Heart right ventricle (tissue), 16 donors: ENCODE measurements around the gene TWSG1. TPM values are rescaled to one million over a fixed set of nuclear protein-coding genes. Genes with fewer than 3 reads are reported as not detected.
"Not testable (repeated sequence)": the region's sequence is repeated elsewhere in the genome, so short reads cannot be mapped to it uniquely, and the experiment has no call there.

Experiments used
- ATAC-seq, 8 donors: fragments of 200-7000 bp; cut with Tn5 transposase; one replicate each; pipeline ENCODE4 v1.9.1; 2020; ENCODE audit warnings: mild to moderate bottlenecking in 8 of 8, moderate library complexity in 8 of 8, moderate number of reproducible peaks in 1 of 8
- DNase-seq, 2 donors: peaks; one replicate each; pipeline ENCODE4 v3.0.0-alpha.2; 2020
- H3K27ac ChIP-seq, 10 donors: fragments of 200-600 bp; sonication (generic) in 2 of 10; one replicate each; pipeline versions ENCODE4 v1.5.0 to v1.8.0; 2020 to 2022; ENCODE audit warnings: mild to moderate bottlenecking in 3 of 10
- H3K27me3 ChIP-seq, 7 donors: fragments of 200-600 bp; one replicate each; pipeline ENCODE4 v1.8.0; 2021 to 2022; ENCODE audit warnings: mild to moderate bottlenecking in 2 of 7
- H3K36me3 ChIP-seq, 9 donors: fragments of 200-600 bp; sonication (generic) in 1 of 9; one replicate each; pipeline versions ENCODE4 v1.5.0 to v1.8.0; 2020 to 2022; ENCODE audit warnings: mild to moderate bottlenecking in 2 of 9
- H3K4me1 ChIP-seq, 9 donors: fragments of 200-600 bp; sonication (generic) in 1 of 9; one replicate each; pipeline versions ENCODE4 v1.5.0 to v1.8.0; 2020 to 2022; ENCODE audit warnings: mild to moderate bottlenecking in 4 of 9
- H3K4me3 ChIP-seq, 10 donors: fragments of 200-600 bp; sonication (generic) in 2 of 10; one replicate each; pipeline versions ENCODE4 v1.5.0 to v1.8.0; 2020 to 2022; ENCODE audit warnings: mild to moderate bottlenecking in 7 of 10, moderate library complexity in 2 of 10
- H3K9me3 ChIP-seq, 11 donors: fragments of 200-600 bp in 10 of 11; sonication (generic) in 2 of 11; one replicate each; pipeline versions ENCODE4 v1.5.0 to v1.8.0; 2013 to 2022; ENCODE audit warnings: mild to moderate bottlenecking in 2 of 11, control low read depth in 1 of 11, moderate library complexity in 1 of 11
- CTCF ChIP-seq, 9 donors: fragments of 200-600 bp; sonication (generic) in 2 of 9; IDR thresholded peaks; one replicate each; pipeline versions ENCODE4 v1.5.0 to v1.8.0; 2021 to 2022; ENCODE audit warnings: antibody characterized with exemption in 9 of 9, mild to moderate bottlenecking in 5 of 9, moderate library complexity in 1 of 9
- WGBS, 2 donors: extraction: QIAGEN DNeasy Blood & Tissue Kit; methylation state at CpG; one replicate each; pipeline ENCODE4 v1.1.7; 2013; ENCODE audit warnings: inconsistent platforms in 1 of 2; 5-methylcytosine and 5-hydroxymethylcytosine counted together
- intact Hi-C, 10 donors: fragments of 100-400 bp; cut with DNase I; formaldehyde crosslinking; loops; one replicate each; pipeline versions ENCODE4 v1.11.1 to v1.14.2; 2022
- polyA plus RNA-seq, 2 donors: library from polyadenylated mRNA; stranded (reverse); fragments of 200-250 nt; gene quantifications; one replicate each; pipeline ENCODE4 v1.2.3, GENCODE V29; 2013
- total RNA-seq, 10 donors: library from RNA; stranded (reverse); fragmentation: NEBNext Ultra II Directional in 3 of 10; extraction: Animal tissue kit (Norgen Biotek cat#: 25700) in 3 of 10; gene quantifications; one replicate each; pipeline versions ENCODE4 v1.2.1 to v1.2.4, GENCODE V29; 2021 to 2023
- donor health status: Arrhythmogenic right ventricular cardiomyopathy.
- donor health status: ischemic (EF 13 %, LVEDD 7.1; RV severe dilation, severe dysfunction).
- donor health status: healthy with polysubstance abuse.
- donor health status: DM: no; HTN: yes; CAD: no.
- donor health status: DM: no; HTN: no; CAD: no.
- donor health status: ischemic (EF 25% LVEDD 6.9; RV normal size, moderate dysfunction).
- donor health status: ischemic (EF 25% LVEDD 5.7; RV mildly dilated, moderate dysfunction).
- donor health status: healthy.
- donor health status: DM: yes; HTN: yes; CAD: no.
- donor health status: Ischemic cardiomyopathy.
- donor health status: ischemic (EF 35%, LVEDD 5.7; RV mildly dilated, moderate dysfunction).
- donor health status: nonischemic (EF 11% LVEDD 7.7; RV severe dilation, severe dysfunction).
- donor health status: DM: yes; HTN: yes; CAD: no.
- donor health status: PGD.
- donor health status: ischemic (EF 29% LVEDD 5.4; RV normal size, mild dysfunction).
- donor health status: nonischemic (EF 23%, LVEDD 6.1; RV moderate dilation, normal function).

The TWSG1 gene
- total and polyA plus RNA-seq, 12 donors, result 6.6 to 15.0 (median 11.2) TPM

GRCh38 chr18:9392726-9393125 lies 58.2 kb downstream of the TWSG1 start:
- intact Hi-C loops, result no loop called here
- DNase-seq (no peak), ATAC-seq (no peak)
- Histone ChIP-seq H3K36me3 (peaks cover 0 to 43% (median 5%) of the 10 kb centered on the region in 9 donors), H3K9me3 (peaks cover 0 to 22% (median 14%) of the 10 kb centered on the region in 11 donors), H3K27me3 (no peaks in the 10 kb centered on the region), H3K4me1 (no peaks in the 10 kb centered on the region), H3K27ac (no peak overlapping the region), H3K4me3 (no peak overlapping the region)
- TF ChIP-seq CTCF (IDR thresholded peaks at IDR 0.05), result no peak
- 95 to 98% methylated on average over 3 of the region's 3 CpGs for whole genome bisulfite sequencing, 2 donors

DNA sequence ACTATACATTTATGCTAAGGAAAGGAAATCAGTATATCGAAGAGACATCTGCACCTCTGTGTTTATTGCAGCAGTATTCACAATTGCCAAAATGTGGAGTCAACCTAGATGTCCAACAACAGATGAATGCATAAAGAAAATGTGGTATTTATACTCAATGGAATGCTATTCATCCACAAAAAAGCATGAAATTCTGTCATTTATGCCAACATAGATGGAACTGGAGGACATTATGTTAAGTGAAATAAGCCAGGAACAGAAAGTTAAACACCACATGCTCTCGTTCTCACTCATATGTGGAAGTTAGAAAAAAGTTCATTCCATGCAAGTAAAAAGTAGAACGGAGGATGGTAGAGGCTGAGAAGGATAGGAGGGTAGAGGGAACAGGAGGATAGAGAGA lies 59.5 kb downstream of the TWSG1 start:
- intact Hi-C loops, result no loop called here
- TF ChIP-seq CTCF (IDR thresholded peaks at IDR 0.05), result no peak
- Histone ChIP-seq H3K27me3 (no peaks in the 10 kb centered on the region), H3K4me1 (no peaks in the 10 kb centered on the region), H3K27ac (no peak overlapping the region), H3K9me3 (peaks cover 0 to 22% (median 14%) of the 10 kb centered on the region in 11 donors), H3K36me3 (peaks cover 0 to 48% (median 5%) of the 10 kb centered on the region in 9 donors), H3K4me3 (no peak overlapping the region)
- 92 to 98% methylated on average over 3 of the region's 3 CpGs for WGBS, 2 donors
- DNase-seq, result no peak
- no peak for ATAC-seq

DNA sequence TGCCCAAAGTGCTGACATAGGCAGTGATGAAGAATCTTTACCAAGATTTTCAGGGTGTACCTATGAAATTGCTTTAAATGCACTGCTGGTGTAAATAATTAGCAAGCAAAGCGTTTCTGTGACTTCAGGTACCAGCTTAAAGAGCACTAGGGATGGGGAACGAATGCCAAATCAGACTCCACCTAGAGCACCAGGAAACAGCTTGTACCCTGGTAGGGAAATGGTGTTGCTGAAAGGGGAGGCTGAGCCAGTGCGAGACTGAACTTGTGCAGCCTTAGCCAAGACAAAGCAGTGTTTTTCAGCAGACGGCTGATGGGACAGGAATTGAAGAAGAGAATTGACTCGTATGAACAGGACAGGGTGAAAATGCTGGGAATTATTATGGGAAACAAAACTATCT lies 65.6 kb downstream of the TWSG1 start:
- H3K36me3 ChIP-seq, result peaks cover 0 to 32% (median 0%) of the 10 kb centered on the region in 9 donors
- H3K9me3 ChIP-seq, result peaks cover 0 to 4% (median 0%) of the 10 kb centered on the region in 11 donors
- no peaks in the 10 kb centered on the region for H3K27me3 ChIP-seq
- 68 to 78% methylated on average over 5 of the region's 5 CpGs for WGBS, 2 donors
- H3K4me3 ChIP-seq, result no peak overlapping the region
- TF ChIP-seq CTCF (IDR thresholded peaks at IDR 0.05), result no peak
- ATAC-seq (no peak), DNase-seq (no peak)
- H3K4me1 ChIP-seq, result peaks cover 0 to 12% (median 0%) of the 10 kb centered on the region in 9 donors
- intact Hi-C loops, result no loop called here
- no peak overlapping the region for H3K27ac ChIP-seq

- ATAC-seq (no peak), DNase-seq (no peak)
- Histone ChIP-seq H3K4me3 (no peak overlapping the region), H3K9me3 (peaks cover 0 to 4% (median 0%) of the 10 kb centered on the region in 11 donors), H3K36me3 (peaks cover 0 to 31% (median 0%) of the 10 kb centered on the region in 9 donors), H3K27me3 (no peaks in the 10 kb centered on the region), H3K27ac (no peak overlapping the region), H3K4me1 (peaks cover 0 to 12% (median 0%) of the 10 kb centered on the region in 9 donors)
- intact Hi-C loops, result no loop called here
- no peak for TF ChIP-seq CTCF (IDR thresholded peaks at IDR 0.05)
These were observed 66.6 kb downstream of the TWSG1 start for GRCh38 chr18:9401176-9401575.

DNA sequence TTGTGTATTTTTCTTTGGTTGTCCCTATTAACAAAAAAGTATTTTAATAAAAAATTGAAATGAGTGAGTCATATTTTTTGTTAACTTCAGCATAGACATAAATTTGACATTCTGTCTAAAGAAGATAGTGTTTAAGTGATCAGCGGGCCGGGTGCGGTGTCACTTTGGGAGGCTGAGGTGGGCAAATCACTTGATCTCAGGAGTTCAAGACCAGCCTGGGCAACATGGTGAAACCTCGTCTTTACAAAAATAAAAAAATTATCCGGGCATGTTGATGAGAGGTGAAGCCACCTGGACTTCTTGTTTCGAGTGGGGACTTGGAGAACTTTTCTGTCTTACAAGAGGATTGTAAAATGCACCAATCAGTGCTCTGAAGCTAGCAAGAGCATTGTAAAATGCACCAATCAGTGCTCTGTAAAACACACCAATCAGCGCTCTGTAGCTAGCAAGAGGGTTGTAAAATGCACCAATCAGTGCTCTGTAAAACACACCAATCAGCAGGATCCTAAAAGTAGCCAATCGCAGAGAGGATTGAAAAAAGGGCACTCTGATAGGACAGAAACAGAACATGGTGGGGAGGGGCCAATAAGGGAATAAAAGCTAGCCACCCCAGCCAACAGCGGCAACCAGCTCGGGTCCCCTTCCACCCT lies 67.9 kb downstream of the TWSG1 start:
- Histone ChIP-seq H3K36me3 (peaks cover 0 to 18% (median 0%) of the 10 kb centered on the region in 9 donors), H3K4me1 (peaks cover 0 to 12% (median 0%) of the 10 kb centered on the region in 9 donors)
- ATAC-seq, H3K27ac ChIP-seq, DNase-seq, H3K9me3 ChIP-seq, H3K4me3 ChIP-seq, H3K27me3 ChIP-seq, intact Hi-C loops: not testable (repeated sequence)
- 97 to 99% methylated on average over 10 of the region's 10 CpGs for WGBS, 2 donors
